Measurements from ENCODE around the gene SYT3. TPM values are rescaled to one million over a fixed set of nuclear protein-coding genes. Genes with fewer than 3 reads are reported as not detected.

The SYT3 gene
- total and polyA plus RNA-seq, 2 donors (not counting 3 experiments of a cell fraction or from before 2014, with no cell fraction given) = 0.11 to 0.53 TPM

DNA sequence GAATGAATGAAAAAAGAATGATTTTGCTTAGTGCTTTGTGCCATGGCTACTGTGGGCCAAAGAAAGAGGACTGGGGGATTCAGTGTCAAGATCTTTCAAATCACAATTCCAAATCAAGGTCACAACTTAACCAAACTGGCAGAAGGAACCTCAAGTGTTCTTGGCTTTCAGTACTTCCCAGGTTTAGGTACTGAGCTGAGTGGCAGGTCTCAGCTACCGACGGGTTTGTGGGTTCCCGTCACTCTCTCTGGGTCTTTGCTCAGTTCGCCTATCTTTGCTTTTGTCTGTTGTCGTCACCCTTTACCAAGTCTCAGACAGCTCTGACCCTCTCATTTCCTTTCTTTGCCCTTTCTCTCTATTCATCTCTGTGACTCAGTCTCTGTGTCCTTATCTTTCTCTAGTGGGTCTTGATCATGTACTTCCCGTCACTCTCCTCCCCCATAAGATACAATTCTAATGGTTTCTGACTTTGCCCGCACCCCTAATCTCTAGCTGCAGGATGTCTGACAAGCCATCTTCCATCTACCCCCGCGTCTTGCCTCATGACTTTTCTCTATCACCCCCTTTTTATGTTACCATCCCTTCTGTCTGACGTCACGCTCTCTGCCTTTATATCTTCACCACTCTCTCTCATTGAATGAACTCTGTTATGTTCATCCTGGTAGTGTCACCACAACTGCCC, 38.1 kb downstream of the SYT3 start:
- no TSS peak for BruUV-seq (replicated peaks)
- no peak overlapping the region for H2AFZ ChIP-seq (ENCODE audit: low read depth, low read length)
- no peak overlapping the region for H3K4me3 ChIP-seq (replicated peaks in 1 of 3; ENCODE audit: insufficient read depth in 1 of 3, low read depth in 1 of 3, low read length in 3 of 3)
- no peaks in the 10 kb centered on the region for H3K9me3 ChIP-seq (replicated peaks; ENCODE audit: control insufficient read depth, insufficient read depth, low read length)
- no peaks in the 10 kb centered on the region for H3K36me3 ChIP-seq (ENCODE audit: control insufficient read depth in 2 of 2, extremely low read depth in 1 of 2, insufficient read depth in 2 of 2, low read length in 2 of 2)
- peak overlapping the region; percentile 39 for H3K27ac ChIP-seq (ENCODE audit: insufficient read depth, low read depth, low read length)
- no peaks in the 10 kb centered on the region for H4K20me1 ChIP-seq (replicated peaks; ENCODE audit: control insufficient read depth, extremely low read depth, insufficient read depth, low read length)
- CTCF ChIA-PET = interaction anchor here (1.7 kb wide), 1 partner anchor 45 kb away, joined by 5 read pairs; no protein-coding TSS in a partner anchor
- no peak for DNase-seq (ENCODE audit: low read depth, low spot score)
- no peak for FAIRE-seq
- peaks cover 19% of the 10 kb centered on the region for H3K4me1 ChIP-seq (ENCODE audit: control insufficient read depth, extremely low read depth, insufficient read depth, low read length)
- no peaks in the 10 kb centered on the region for H3K27me3 ChIP-seq (ENCODE audit: control insufficient read depth in 2 of 2, insufficient read depth in 2 of 2, low read length in 2 of 2)
- no peaks in the 10 kb centered on the region for H3K9me1 ChIP-seq (replicated peaks; ENCODE audit: control insufficient read depth, extremely low read depth, insufficient read depth, low read length)
- H3K79me2 ChIP-seq (ENCODE audit: control insufficient read depth, insufficient read depth, low read length) = no peaks in the 10 kb centered on the region
- intact Hi-C loops (cut with micrococcal nuclease) = loop anchor here (5.0 kb wide), 1 partner anchor 321 kb away; no protein-coding TSS in a partner anchor
- no peak overlapping the region for H3K9ac ChIP-seq (replicated peaks; ENCODE audit: extremely low read depth, insufficient read depth, low read length)
- no peak overlapping the region for H3K4me2 ChIP-seq (ENCODE audit: insufficient read depth, low read length)
- POLR2A ChIA-PET = no interaction called here
- dilution Hi-C loops (cut with MboI; ENCODE audit: extremely low pct_ligation_motif_present, low sequenced_read_pairs) = no loop called here
- TF ChIP-seq FOS (IDR thresholded peaks at IDR 0.05; ENCODE audit: borderline replicate concordance, insufficient read depth, low read length) (peak; percentile 22), JUN (IDR thresholded peaks at IDR 0.05; ENCODE audit: borderline replicate concordance, insufficient read depth, insufficient read length, low read depth) (no peak), EZH2 (IDR thresholded peaks at IDR 0.05; ENCODE audit: borderline replicate concordance, low read depth, low read length, severe bottlenecking) (no peak), POLR2AphosphoS5 (IDR thresholded peaks at IDR 0.05; ENCODE audit: insufficient read depth, low read depth, low read length) (no peak), GATA2 (IDR thresholded peaks at IDR 0.05; ENCODE audit: insufficient read depth, insufficient read length, low read depth, low read length) (peak; percentile 51)

GRCh38 chr19:50599427-50599826, 40.3 kb downstream of the SYT3 start:
- H3K79me2 ChIP-seq (ENCODE audit: control insufficient read depth, insufficient read depth, low read length) = no peaks in the 10 kb centered on the region
- no peak for TF ChIP-seq FOS (IDR thresholded peaks at IDR 0.05; ENCODE audit: borderline replicate concordance, insufficient read depth, low read length)
- no peak for TF ChIP-seq MAX (IDR thresholded peaks at IDR 0.05; ENCODE audit: insufficient read depth, insufficient read length)
- no peak for TF ChIP-seq POLR2A (IDR thresholded peaks at IDR 0.05; ENCODE audit: low read depth, low read length)
- no peak for TF ChIP-seq JUN (IDR thresholded peaks at IDR 0.05; ENCODE audit: borderline replicate concordance, insufficient read depth, insufficient read length, low read depth)
- TF ChIP-seq EZH2 (IDR thresholded peaks at IDR 0.05; ENCODE audit: borderline replicate concordance, low read depth, low read length, severe bottlenecking) = no peak
- no peak for TF ChIP-seq POLR2AphosphoS5 (IDR thresholded peaks at IDR 0.05; ENCODE audit: insufficient read depth, low read depth, low read length)
- TF ChIP-seq MYC (IDR thresholded peaks at IDR 0.05; ENCODE audit: low read depth, low read length) = no peak
- no peak for TF ChIP-seq GATA2 (IDR thresholded peaks at IDR 0.05; ENCODE audit: insufficient read depth, insufficient read length, low read depth, low read length)
- TF ChIP-seq, protein P1, sequence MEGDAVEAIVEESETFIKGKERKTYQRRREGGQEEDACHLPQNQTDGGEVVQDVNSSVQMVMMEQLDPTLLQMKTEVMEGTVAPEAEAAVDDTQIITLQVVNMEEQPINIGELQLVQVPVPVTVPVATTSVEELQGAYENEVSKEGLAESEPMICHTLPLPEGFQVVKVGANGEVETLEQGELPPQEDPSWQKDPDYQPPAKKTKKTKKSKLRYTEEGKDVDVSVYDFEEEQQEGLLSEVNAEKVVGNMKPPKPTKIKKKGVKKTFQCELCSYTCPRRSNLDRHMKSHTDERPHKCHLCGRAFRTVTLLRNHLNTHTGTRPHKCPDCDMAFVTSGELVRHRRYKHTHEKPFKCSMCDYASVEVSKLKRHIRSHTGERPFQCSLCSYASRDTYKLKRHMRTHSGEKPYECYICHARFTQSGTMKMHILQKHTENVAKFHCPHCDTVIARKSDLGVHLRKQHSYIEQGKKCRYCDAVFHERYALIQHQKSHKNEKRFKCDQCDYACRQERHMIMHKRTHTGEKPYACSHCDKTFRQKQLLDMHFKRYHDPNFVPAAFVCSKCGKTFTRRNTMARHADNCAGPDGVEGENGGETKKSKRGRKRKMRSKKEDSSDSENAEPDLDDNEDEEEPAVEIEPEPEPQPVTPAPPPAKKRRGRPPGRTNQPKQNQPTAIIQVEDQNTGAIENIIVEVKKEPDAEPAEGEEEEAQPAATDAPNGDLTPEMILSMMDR (IDR thresholded peaks at IDR 0.05; ENCODE audit: extremely low read depth in 1 of 2, insufficient read depth in 1 of 2, low read depth in 1 of 2, low read length in 2 of 2) = no peak
- H3K36me3 ChIP-seq (ENCODE audit: control insufficient read depth in 2 of 2, extremely low read depth in 1 of 2, insufficient read depth in 2 of 2, low read length in 2 of 2) = no peaks in the 10 kb centered on the region
- dilution Hi-C loops (cut with MboI; ENCODE audit: extremely low pct_ligation_motif_present, low sequenced_read_pairs) = no loop called here
- H3K9me3 ChIP-seq (replicated peaks; ENCODE audit: control insufficient read depth, insufficient read depth, low read length) = no peaks in the 10 kb centered on the region
- ChIA-PET CTCF (interaction anchor here (1.2 to 1.6 kb wide), 2 partner anchors 9 to 62 kb away, joined by 4 read pairs; no protein-coding TSS in a partner anchor), POLR2A (no interaction called here)
- BruUV-seq (replicated peaks) = no TSS peak
- no peak overlapping the region for H3K9ac ChIP-seq (replicated peaks; ENCODE audit: extremely low read depth, insufficient read depth, low read length)
- DNase-seq (ENCODE audit: low read depth, low spot score) = no peak
- no peaks in the 10 kb centered on the region for H3K9me1 ChIP-seq (replicated peaks; ENCODE audit: control insufficient read depth, extremely low read depth, insufficient read depth, low read length)
- intact Hi-C loops (cut with micrococcal nuclease) = no loop called here
- no peak overlapping the region for H2AFZ ChIP-seq (ENCODE audit: low read depth, low read length)
- no peaks in the 10 kb centered on the region for H3K27me3 ChIP-seq (ENCODE audit: control insufficient read depth in 2 of 2, insufficient read depth in 2 of 2, low read length in 2 of 2)
- H3K27ac ChIP-seq (ENCODE audit: insufficient read depth, low read depth, low read length) = no peak overlapping the region
- FAIRE-seq = no peak
- H3K4me1 ChIP-seq (ENCODE audit: control insufficient read depth, extremely low read depth, insufficient read depth, low read length) = peaks cover 19% of the 10 kb centered on the region
- no peaks in the 10 kb centered on the region for H4K20me1 ChIP-seq (replicated peaks; ENCODE audit: control insufficient read depth, extremely low read depth, insufficient read depth, low read length)
- H3K4me3 ChIP-seq (replicated peaks in 1 of 3; ENCODE audit: insufficient read depth in 1 of 3, low read depth in 1 of 3, low read length in 3 of 3) = no peak overlapping the region
- no peak overlapping the region for H3K4me2 ChIP-seq (ENCODE audit: insufficient read depth, low read length)
